H9 (cell line): ENCODE data around the gene CALN1. TPM values are rescaled to one million over a fixed set of nuclear protein-coding genes. Genes with fewer than 3 reads are reported as not detected.

ENCODE experiments used
- DNase-seq: peaks from one replicate; pipeline ENCODE4 v3.0.0-alpha.2; 2017
- H2AFZ ChIP-seq: one replicate; pipeline ENCODE4 v1.6.1; 2013; ENCODE audit warnings: mild to moderate bottlenecking, low read length, control low read depth, moderate library complexity
- H2AK5ac ChIP-seq: 2 replicates; pipeline ENCODE4 v1.6.1; 2013; ENCODE audit warnings: low read length, control low read depth, mixed read lengths; ENCODE audit not compliant: insufficient read length
- H2BK120ac ChIP-seq: one replicate; pipeline ENCODE4 v1.6.1; 2013; ENCODE audit warnings: low read depth, mild to moderate bottlenecking, low read length, control low read depth, inconsistent platforms; ENCODE audit not compliant: poor library complexity, severe bottlenecking
- H2BK12ac ChIP-seq: 2 replicates; pipeline ENCODE4 v1.6.1; 2013; ENCODE audit warnings: low read length, control low read depth, mixed read lengths, low read depth; ENCODE audit not compliant: insufficient read length
- H2BK15ac ChIP-seq: 2 replicates; pipeline ENCODE4 v1.6.1; 2013; ENCODE audit warnings: low read depth, low read length, control low read depth
- H2BK20ac ChIP-seq: one replicate; pipeline ENCODE4 v1.6.1; 2013; ENCODE audit warnings: low read depth, mild to moderate bottlenecking, low read length, control low read depth, inconsistent platforms; ENCODE audit not compliant: poor library complexity, severe bottlenecking
- H2BK5ac ChIP-seq: 2 replicates; pipeline ENCODE4 v1.6.1; 2013; ENCODE audit warnings: low read length, control low read depth, mixed read lengths; ENCODE audit not compliant: insufficient read length
- H3K14ac ChIP-seq: 2 replicates; pipeline ENCODE4 v1.6.1; 2013; ENCODE audit warnings: low read length, control low read depth; ENCODE audit not compliant: insufficient read depth
- H3K18ac ChIP-seq: 2 replicates; pipeline ENCODE4 v1.6.1; 2013; ENCODE audit warnings: low read depth, mild to moderate bottlenecking, mixed read lengths, low read length, control low read depth; ENCODE audit not compliant: insufficient read length
- H3K23ac ChIP-seq: 2 replicates; pipeline ENCODE4 v1.6.1; 2013; ENCODE audit warnings: low read length, control low read depth, mixed read lengths, low read depth; ENCODE audit not compliant: insufficient read length
- H3K23me2 ChIP-seq: 2 replicates; pipeline ENCODE4 v1.6.1; 2013; ENCODE audit warnings: low read depth, mild to moderate bottlenecking, mixed read lengths, low read length, control low read depth; ENCODE audit not compliant: insufficient read length, poor library complexity, severe bottlenecking
- H3K27ac ChIP-seq: 2 replicates; pipeline ENCODE4 v1.5.1; 2013; ENCODE audit warnings: low read length, control low read depth, mixed read lengths, low read depth; ENCODE audit not compliant: insufficient read length
- H3K27me3 ChIP-seq: 2 replicates; pipeline ENCODE4 v1.6.1; 2013; ENCODE audit warnings: low read length, control low read depth, inconsistent platforms; ENCODE audit not compliant: insufficient read depth
- H3K4ac ChIP-seq: 2 replicates; pipeline ENCODE4 v1.6.1; 2013; ENCODE audit warnings: low read depth, mild to moderate bottlenecking, control low read depth, inconsistent platforms, low read length, moderate library complexity
- H3K4me1 ChIP-seq: 2 replicates; pipeline ENCODE4 v1.6.1; 2013; ENCODE audit warnings: low read length, control low read depth, inconsistent platforms; ENCODE audit not compliant: insufficient read depth
- H3K4me2 ChIP-seq: 2 replicates; pipeline ENCODE4 v1.6.1; 2013; ENCODE audit warnings: low read length, control low read depth, mixed read lengths; ENCODE audit not compliant: insufficient read length, insufficient read depth
- H3K56ac ChIP-seq: 2 replicates; pipeline ENCODE4 v1.6.1; 2013; ENCODE audit warnings: low read depth, mild to moderate bottlenecking, mixed read lengths, low read length, control low read depth; ENCODE audit not compliant: insufficient read length
- H3K79me1 ChIP-seq: 2 replicates; pipeline ENCODE4 v1.6.1; 2013; ENCODE audit warnings: low read depth, mild to moderate bottlenecking, moderate library complexity, low read length, control low read depth, inconsistent platforms; ENCODE audit not compliant: insufficient read depth, poor library complexity, severe bottlenecking
- H3K79me2 ChIP-seq: 2 replicates; pipeline ENCODE4 v1.6.1; 2013; ENCODE audit warnings: low read length, control low read depth, inconsistent platforms; ENCODE audit not compliant: insufficient read depth
- H3K9ac ChIP-seq: 2 replicates; pipeline ENCODE4 v1.6.1; 2013; ENCODE audit warnings: low read length, control low read depth, mixed read lengths; ENCODE audit not compliant: insufficient read length; ENCODE audit errors: extremely low read depth
- H3K9me3 ChIP-seq: one replicate; pipeline ENCODE4 v1.6.1; 2013; ENCODE audit warnings: low read depth, low read length, inconsistent platforms; ENCODE audit not compliant: control insufficient read depth
- H3T11ph ChIP-seq: one replicate; pipeline ENCODE4 v1.6.1; 2013; ENCODE audit warnings: mild to moderate bottlenecking, low read length, control low read depth, inconsistent platforms
- H4K20me1 ChIP-seq: one replicate; pipeline ENCODE4 v1.6.1; 2013; ENCODE audit not compliant: control insufficient read depth, insufficient read length, insufficient read depth
- H4K5ac ChIP-seq: 2 replicates; pipeline ENCODE4 v1.6.1; 2013; ENCODE audit warnings: low read depth, mild to moderate bottlenecking, mixed read lengths, low read length, control low read depth; ENCODE audit not compliant: insufficient read length
- H4K8ac ChIP-seq: replicated peaks from 2 replicates; pipeline ENCODE4 v1.6.1; 2013; ENCODE audit warnings: low read length, control low read depth, mixed read lengths, low read depth; ENCODE audit not compliant: insufficient read length
- H4K91ac ChIP-seq: 2 replicates; pipeline ENCODE4 v1.6.1; 2013; ENCODE audit warnings: low read depth, mild to moderate bottlenecking, moderate library complexity, mixed read lengths, low read length, control low read depth; ENCODE audit not compliant: insufficient read length
- H3K27ac Mint-ChIP-seq, 3 experiments: 2 replicates in 2 of 3; 3 replicates in 1 of 3; pipeline ENCODE4 v1.8.0; 2020 to 2021; ENCODE audit warnings: mixed read lengths in 3 of 3, mild to moderate bottlenecking in 1 of 3, moderate library complexity in 1 of 3
- H3K27me3 Mint-ChIP-seq: 2 replicates; pipeline ENCODE4 v1.8.0; 2021; ENCODE audit warnings: low read depth, mild to moderate bottlenecking, moderate library complexity, mixed read lengths
- H3K36me3 Mint-ChIP-seq, 3 experiments: 2 replicates in 2 of 3; 3 replicates in 1 of 3; pipeline ENCODE4 v1.8.0; 2020 to 2021; ENCODE audit warnings: low read depth in 3 of 3, mixed read lengths in 3 of 3; ENCODE audit not compliant: insufficient read depth in 1 of 3
- H3K4me1 Mint-ChIP-seq, 2 experiments: 2 replicates each; pipeline ENCODE4 v1.8.0; 2020; ENCODE audit warnings: mixed read lengths in 2 of 2
- H3K4me3 Mint-ChIP-seq, 2 experiments: 2 replicates in 1 of 2; 3 replicates in 1 of 2; pipeline ENCODE4 v1.8.0; 2020 to 2021; ENCODE audit warnings: mild to moderate bottlenecking in 2 of 2, mixed read lengths in 2 of 2, moderate library complexity in 1 of 2
- H3K9me3 Mint-ChIP-seq, 2 experiments: 2 replicates in 1 of 2; 3 replicates in 1 of 2; pipeline ENCODE4 v1.8.0; 2020; ENCODE audit warnings: mild to moderate bottlenecking in 2 of 2, mixed read lengths in 2 of 2, moderate library complexity in 1 of 2
- CTCF ChIP-seq: fragments of 200-600 bp; sonication (generic); conservative IDR thresholded peaks from 3 replicates; pipeline ENCODE4 v1.8.0; 2021; ENCODE audit warnings: antibody characterized with exemption, mild to moderate bottlenecking
- WGBS: extraction: QIAGEN DNeasy Blood & Tissue Kit; methylation state at CpG from one replicate; pipeline ENCODE4 v1.1.7; 2013; ENCODE audit warnings: missing lambda C conversion rate, low lambda C conversion rate, mixed read lengths; ENCODE audit not compliant: insufficient read length; ENCODE audit errors: extremely low coverage; 5-methylcytosine and 5-hydroxymethylcytosine counted together
- total RNA-seq: library from RNA; stranded (reverse); gene quantifications from 2 replicates; pipeline ENCODE4 v1.2.1, GENCODE V29; 2021

CALN1 gene
- total RNA-seq, 1 experiment from 2014 or later = 2.8 TPM

GRCh38 chr7:72101444-72101843 lies 310.7 kb downstream of the CALN1 start:
- Mint-ChIP-seq H3K27me3 (no peaks in the 10 kb centered on the region), H3K4me3 (no peak overlapping the region), H3K4me1 (no peaks in the 10 kb centered on the region), H3K36me3 (peaks cover 0 to 11% (median 6%) of the 10 kb centered on the region in 3 experiments; a peak in 4 of 7 replicates), H3K27ac (no peak overlapping the region; a peak in 1 of 7 replicates), H3K9me3 (no peaks in the 10 kb centered on the region; a peak in 1 of 5 replicates)
- no peak overlapping the region for H3K14ac ChIP-seq
- H3K27ac ChIP-seq = no peak overlapping the region
- no CpG with 5 or more reads among the region's 6 CpGs for WGBS
- H2AFZ ChIP-seq = no peak overlapping the region
- H2BK15ac ChIP-seq = no peak overlapping the region
- H3K9me3 ChIP-seq = no peaks in the 10 kb centered on the region
- DNase-seq = no peak
- H3K4me1 ChIP-seq = no peaks in the 10 kb centered on the region
- no peak overlapping the region for H3K4ac ChIP-seq
- no peak overlapping the region for H2BK120ac ChIP-seq
- no peak overlapping the region for H3K9ac ChIP-seq
- H2BK12ac ChIP-seq = no peak overlapping the region
- no peak overlapping the region for H4K91ac ChIP-seq
- H4K5ac ChIP-seq = no peak overlapping the region
- H3K18ac ChIP-seq = no peak overlapping the region
- H3K27me3 ChIP-seq = no peaks in the 10 kb centered on the region
- H3T11ph ChIP-seq = no peak overlapping the region
- H4K20me1 ChIP-seq = no peaks in the 10 kb centered on the region
- no peak overlapping the region for H2BK5ac ChIP-seq
- H2AK5ac ChIP-seq = no peak overlapping the region
- no peak overlapping the region for H2BK20ac ChIP-seq
- no peaks in the 10 kb centered on the region for H3K23me2 ChIP-seq
- TF ChIP-seq CTCF = no peak
- H3K56ac ChIP-seq = no peak overlapping the region
- no peak overlapping the region for H4K8ac ChIP-seq
- H3K79me2 ChIP-seq = no peaks in the 10 kb centered on the region
- H3K79me1 ChIP-seq = no peaks in the 10 kb centered on the region
- no peak overlapping the region for H3K4me2 ChIP-seq
- H3K23ac ChIP-seq = no peak overlapping the region
